Body of pancreas (tissue), 4 donors: Measurements from ENCODE around the gene FASTK.

Experiments used
- POLR2A ChIP-seq, 3 donors: fragments of 450-650 bp; IDR thresholded peaks; one replicate each; pipeline ENCODE4 v1.6.1; 2016; ENCODE audit warnings: antibody characterized with exemption in 3 of 3, mild to moderate bottlenecking in 2 of 3
- TF ChIP-seq, protein P1 (sequence below), 7 experiments: fragments of 450-650 bp in 4 of 7; fragments of 200-600 bp in 3 of 7; sonication (generic) in 3 of 7; IDR thresholded peaks; one replicate each; pipeline ENCODE4 v1.5.1; 2016 to 2019; ENCODE audit warnings: antibody characterized with exemption in 7 of 7

DNA sequence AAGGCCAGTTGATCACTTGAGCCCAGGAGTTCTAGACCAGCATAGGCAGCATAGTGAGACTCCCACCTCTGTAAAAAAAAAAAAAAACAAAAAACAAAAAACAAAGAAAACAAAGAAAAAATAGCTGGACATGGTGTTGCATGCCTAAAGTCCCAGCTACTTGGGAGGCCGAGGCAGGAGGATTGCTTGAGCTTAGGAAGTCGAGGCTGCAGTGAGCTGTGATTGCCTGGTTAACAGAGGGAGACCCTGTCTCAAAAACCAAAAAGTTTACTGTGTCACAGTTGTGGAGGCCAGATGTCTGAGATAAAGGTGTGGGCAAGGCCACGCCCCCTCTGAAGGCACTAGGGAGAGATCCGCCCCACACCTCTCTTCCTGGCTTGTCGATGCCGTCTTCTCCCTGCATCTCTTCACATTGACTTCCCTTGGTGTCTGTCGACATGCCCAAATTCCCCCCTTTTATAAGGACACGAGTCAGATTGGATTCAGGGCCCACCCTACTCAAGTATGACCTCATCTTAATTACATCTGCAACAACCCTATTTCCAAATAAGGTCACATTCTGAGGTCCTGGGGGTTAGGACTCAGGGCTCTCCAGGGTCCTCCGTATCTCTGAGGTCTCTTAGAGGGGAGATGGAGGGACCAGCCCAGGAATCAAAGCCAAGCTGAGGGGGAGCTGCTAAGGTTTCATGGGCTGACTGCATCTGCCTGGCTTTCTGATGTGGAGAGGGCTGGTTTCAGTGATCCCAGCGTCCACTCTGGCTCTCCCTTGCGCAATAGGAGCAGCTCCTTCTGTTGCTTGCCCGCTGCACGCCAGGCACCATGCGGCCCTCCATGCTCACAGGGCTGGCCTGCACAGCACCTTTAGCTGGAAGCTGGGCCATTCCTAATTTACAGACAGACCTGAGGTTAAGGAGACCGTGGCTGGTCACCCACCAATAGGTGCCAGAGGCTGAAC, 28.8 kb upstream of the FASTK start:
- TF ChIP-seq, protein P1, sequence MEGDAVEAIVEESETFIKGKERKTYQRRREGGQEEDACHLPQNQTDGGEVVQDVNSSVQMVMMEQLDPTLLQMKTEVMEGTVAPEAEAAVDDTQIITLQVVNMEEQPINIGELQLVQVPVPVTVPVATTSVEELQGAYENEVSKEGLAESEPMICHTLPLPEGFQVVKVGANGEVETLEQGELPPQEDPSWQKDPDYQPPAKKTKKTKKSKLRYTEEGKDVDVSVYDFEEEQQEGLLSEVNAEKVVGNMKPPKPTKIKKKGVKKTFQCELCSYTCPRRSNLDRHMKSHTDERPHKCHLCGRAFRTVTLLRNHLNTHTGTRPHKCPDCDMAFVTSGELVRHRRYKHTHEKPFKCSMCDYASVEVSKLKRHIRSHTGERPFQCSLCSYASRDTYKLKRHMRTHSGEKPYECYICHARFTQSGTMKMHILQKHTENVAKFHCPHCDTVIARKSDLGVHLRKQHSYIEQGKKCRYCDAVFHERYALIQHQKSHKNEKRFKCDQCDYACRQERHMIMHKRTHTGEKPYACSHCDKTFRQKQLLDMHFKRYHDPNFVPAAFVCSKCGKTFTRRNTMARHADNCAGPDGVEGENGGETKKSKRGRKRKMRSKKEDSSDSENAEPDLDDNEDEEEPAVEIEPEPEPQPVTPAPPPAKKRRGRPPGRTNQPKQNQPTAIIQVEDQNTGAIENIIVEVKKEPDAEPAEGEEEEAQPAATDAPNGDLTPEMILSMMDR (IDR thresholded peaks at IDR 0.05): no peak
- no peak for TF ChIP-seq POLR2A (IDR thresholded peaks at IDR 0.05)
